Activated T-cell treated with anti-CD3 and anti-CD28 coated beads for 4 hours (primary cell): Measurements from ENCODE around the gene GALNT7.
A peak's percentile ranks its signal among the peaks of the same experiment; 100 is the strongest.
"Not testable (repeated sequence)": the region's sequence is repeated elsewhere in the genome, so short reads cannot be mapped to it uniquely, and the experiment has no call there.

Source experiments
- DNase-seq: peaks from one replicate; pipeline ENCODE4 v3.0.0-alpha.2; 2020

The GALNT7 gene

GRCh38 chr4:173168396-173169177 is at the start of gene GALNT7:
TSS of gene GALNT7 (plus strand) at chr4:173168811. CDS start at chr4:173168836, 25 bp downstream.
- DNase-seq, result peak; percentile 50

- DNase-seq, result not testable (repeated sequence)
These were observed 49.8 kb upstream of the GALNT7 start for GRCh38 chr4:173118819-173119218.

GRCh38 chr4:173119818-173120217 is 48.8 kb upstream of the GALNT7 start:
- no peak for DNase-seq

GRCh38 chr4:173121076-173121561 is 47.5 kb upstream of the GALNT7 start:
- no peak for DNase-seq

- DNase-seq, result no peak
These were observed 44.3 kb upstream of the GALNT7 start for GRCh38 chr4:173124209-173124865.

- DNase-seq, result no peak
These were observed 43.3 kb upstream of the GALNT7 start for GRCh38 chr4:173125216-173125812.

- no peak for DNase-seq
These were observed 40.3 kb upstream of the GALNT7 start for GRCh38 chr4:173128199-173128890.

GRCh38 chr4:173130687-173131086 is 37.9 kb upstream of the GALNT7 start:
- no peak for DNase-seq

GRCh38 chr4:173134426-173134825 is 34.2 kb upstream of the GALNT7 start:
- no peak for DNase-seq

- no peak for DNase-seq
These were observed 33.3 kb upstream of the GALNT7 start for GRCh38 chr4:173135241-173135847.

GRCh38 chr4:173138624-173139023 is 30.0 kb upstream of the GALNT7 start:
- DNase-seq, result no peak

GRCh38 chr4:173139561-173139960 is 29.1 kb upstream of the GALNT7 start:
- no peak for DNase-seq

GRCh38 chr4:173145131-173145530 is 23.5 kb upstream of the GALNT7 start:
- no peak for DNase-seq

- DNase-seq, result no peak
These were observed 22.2 kb upstream of the GALNT7 start for GRCh38 chr4:173146456-173146855.

- DNase-seq, result no peak
These were observed 17.1 kb upstream of the GALNT7 start for GRCh38 chr4:173151496-173151895.

GRCh38 chr4:173152104-173152503 is 16.5 kb upstream of the GALNT7 start:
- no peak for DNase-seq

GRCh38 chr4:173153445-173153844 is 15.2 kb upstream of the GALNT7 start:
- DNase-seq, result no peak

- DNase-seq, result no peak
These were observed 8.8 kb upstream of the GALNT7 start for GRCh38 chr4:173159791-173160190.

GRCh38 chr4:173160871-173161270 is 7.7 kb upstream of the GALNT7 start:
- DNase-seq, result no peak

GRCh38 chr4:173161311-173161710 is 7.3 kb upstream of the GALNT7 start:
- no peak for DNase-seq

GRCh38 chr4:173165706-173166105 is 2.9 kb upstream of the GALNT7 start:
- no peak for DNase-seq

- DNase-seq, result no peak
These were observed 2.1 kb upstream of the GALNT7 start for GRCh38 chr4:173166491-173166890.
